HG03571 (cell line): ENCODE data around the gene RPS10.

Source experiments
- ATAC-seq: cut with Tn5 transposase; IDR thresholded peaks from one replicate; pipeline ENCODE4 v1.9.1; 2021; ENCODE audit not compliant: unreplicated experiment

Gene RPS10

DNA sequence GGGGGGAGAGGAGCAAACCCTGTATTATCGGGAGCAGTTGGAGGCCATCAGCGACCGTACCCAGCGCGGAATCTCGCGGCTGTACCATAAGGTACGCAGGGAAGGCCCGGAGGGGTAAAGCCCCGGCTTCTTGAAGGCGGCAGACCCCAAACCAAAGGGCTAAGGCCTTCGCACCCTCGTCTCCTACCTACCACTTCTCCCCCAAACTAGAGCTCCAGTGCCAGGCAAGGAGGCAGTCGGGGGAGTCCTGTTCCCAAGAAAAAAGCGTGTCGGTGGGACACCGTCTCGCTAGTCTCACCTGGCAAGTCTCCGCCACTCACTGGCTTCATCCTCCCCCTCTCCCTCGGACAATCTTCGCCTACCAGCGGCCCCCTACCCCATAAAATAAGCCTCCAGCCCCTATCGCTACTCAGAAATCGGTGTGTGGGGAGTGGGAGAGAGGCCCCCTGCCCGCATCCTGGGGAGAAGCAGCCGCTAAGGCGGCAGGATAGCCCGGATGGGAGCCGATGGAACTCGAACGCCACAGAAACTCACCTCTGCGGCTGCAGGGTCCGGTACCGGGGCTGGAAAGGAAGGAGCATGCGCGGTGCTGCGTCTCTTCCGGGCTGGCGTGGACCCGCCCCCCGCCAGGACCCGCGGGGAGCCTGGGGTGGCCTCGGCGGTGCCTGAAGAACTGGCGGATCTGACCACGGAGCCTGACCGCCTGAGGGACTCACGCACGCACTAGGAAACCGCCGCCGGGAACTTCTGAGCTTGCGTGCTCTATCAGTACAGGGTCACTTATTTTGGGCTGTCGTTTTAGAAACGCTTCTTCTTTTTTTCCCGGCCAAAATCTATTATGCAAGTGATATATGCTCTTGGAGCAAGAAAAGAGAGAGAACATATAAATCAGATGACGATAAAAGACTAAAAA, at the start of gene RPS10:
Gene RPS10, minus strand, starts transcription at position 572 of the 913 bp plus-strand sequence. CDS start 848 bp downstream, outside the sequence.
- peak; percentile 82 for ATAC-seq

- ATAC-seq, result no peak
Observed at GRCh38 chr6:34475238-34475682, 49.4 kb upstream of the RPS10 start.

DNA sequence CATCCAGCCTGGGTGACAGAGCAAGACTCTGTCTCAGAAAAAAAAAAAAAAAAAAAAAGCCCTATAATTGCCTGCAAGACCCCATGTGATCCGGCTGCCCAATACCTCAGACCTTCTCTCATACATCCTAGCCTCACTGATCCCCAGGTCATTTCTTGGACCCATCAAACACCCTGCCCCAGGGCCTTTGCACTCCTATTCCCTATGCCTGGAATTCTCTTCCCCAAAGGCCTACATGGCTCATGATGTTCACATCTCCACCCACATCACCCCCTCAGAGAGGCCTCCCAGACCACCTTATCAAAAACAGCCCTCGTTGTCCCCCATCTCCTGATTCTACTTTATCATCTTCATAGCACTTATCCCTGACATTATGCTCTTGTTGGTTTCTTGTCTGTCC, 48.9 kb upstream of the RPS10 start:
- no peak for ATAC-seq

GRCh38 chr6:34473967-34474366, 48.1 kb upstream of the RPS10 start:
- ATAC-seq, result no peak

DNA sequence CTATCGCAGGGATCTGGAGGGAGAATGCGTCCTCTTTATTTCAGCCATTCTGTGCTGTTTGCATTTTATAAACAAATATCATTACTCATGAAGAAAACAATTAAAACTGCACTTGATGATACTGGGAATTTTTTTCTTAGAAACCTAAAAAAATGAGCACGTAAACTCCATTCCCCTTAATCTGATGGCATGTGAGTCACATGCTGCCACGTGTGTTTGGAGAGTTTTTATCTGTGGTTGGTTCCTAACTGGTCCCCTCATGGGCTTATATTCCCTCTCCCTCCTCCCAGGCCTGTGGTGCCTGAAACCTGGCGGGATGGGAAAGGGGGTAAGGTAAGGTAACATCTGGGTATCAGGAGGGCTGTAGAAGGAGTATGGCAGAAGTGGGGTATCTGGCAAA, 46.6 kb upstream of the RPS10 start:
- no peak for ATAC-seq

GRCh38 chr6:34469499-34469898, 43.6 kb upstream of the RPS10 start:
- ATAC-seq, result no peak

- ATAC-seq, result no peak
Observed at GRCh38 chr6:34468378-34468892, 42.6 kb upstream of the RPS10 start.

- ATAC-seq, result no peak
Observed at GRCh38 chr6:34466242-34467185, 40.6 kb upstream of the RPS10 start.

GRCh38 chr6:34465531-34466241, 39.8 kb upstream of the RPS10 start, which contains the start of gene PACSIN1:
Gene PACSIN1 (plus strand): TSS chr6:34466076. CDS start chr6:34526306, 60,230 bp downstream.
- ATAC-seq, result no peak

DNA sequence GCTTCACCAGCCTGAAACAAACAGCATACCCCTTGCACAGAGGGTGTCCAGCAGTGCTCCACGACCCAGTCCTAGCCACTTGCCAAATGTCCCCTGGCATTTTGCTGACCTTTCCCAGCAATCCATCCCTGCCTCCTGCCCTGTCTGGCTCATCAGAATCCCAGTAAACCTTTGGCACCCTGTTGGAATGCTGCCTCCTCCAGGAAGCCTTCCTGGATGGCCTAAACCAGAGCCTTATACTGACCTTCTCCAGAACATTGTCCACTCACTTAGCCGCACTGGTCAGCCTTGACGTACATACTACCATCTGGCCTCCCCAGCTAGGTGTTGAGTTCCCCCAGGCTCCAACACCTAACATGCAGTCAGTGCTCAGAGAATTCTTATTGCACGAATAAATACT, 38.0 kb upstream of the RPS10 start:
- ATAC-seq, result no peak

DNA sequence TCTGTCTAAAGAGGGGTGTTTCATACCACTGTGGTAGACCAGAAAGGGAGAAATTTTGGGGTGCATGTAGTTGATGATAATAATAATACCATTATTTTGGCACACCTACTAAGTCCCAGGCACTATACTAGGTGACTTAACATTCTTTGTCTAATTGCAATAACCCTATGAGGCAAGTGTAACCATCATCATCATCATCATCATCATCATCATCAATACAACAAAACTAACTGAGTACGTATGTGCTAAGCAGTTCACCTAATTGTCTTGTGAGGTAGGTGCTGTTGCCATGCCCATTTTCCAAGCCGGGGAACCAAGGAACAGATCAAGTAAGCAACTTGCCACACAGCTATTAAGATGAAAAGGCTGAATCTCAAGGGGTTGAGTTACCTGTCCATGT, 37.4 kb upstream of the RPS10 start:
- ATAC-seq, result no peak

DNA sequence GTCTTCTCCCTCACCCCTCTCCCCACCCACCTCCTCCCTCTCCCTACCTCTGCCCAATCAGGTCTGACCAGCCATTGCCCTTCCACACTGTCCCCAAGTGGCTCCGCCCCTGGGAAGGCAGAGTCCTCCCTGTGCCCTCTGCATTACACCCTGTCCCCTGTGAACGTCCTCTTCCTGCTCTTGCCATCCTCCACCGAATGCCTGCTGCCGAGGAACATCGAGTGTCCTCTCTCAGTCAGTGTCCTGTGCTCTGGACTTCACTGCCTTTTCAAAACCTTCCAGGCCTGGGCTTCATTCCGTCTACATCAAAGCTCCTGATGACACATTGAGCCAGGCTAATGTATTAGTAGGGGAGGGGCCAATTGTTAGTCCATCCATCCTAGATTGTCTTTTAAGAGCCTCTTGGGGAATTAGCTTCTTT, 36.7 kb upstream of the RPS10 start:
- ATAC-seq, result no peak

DNA sequence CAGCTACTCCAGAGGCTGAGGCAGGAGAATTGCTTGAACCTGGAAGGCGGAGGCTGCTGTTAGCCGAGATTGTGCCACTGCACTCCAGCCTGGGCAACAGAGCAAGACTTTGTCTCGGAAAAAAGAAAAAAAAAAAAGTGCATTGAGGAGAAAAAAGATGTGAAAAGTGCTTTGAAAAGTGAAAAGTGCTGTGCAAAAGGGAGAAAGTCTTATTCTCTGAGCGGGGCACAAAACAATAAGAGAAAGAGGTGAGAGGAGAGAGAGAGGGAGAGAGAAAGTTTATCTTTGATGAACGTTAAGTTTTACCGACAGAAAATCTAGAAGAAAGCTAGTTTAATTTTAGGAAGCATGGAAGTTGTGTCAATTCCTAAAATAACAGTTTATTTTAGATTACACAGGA, 36.1 kb upstream of the RPS10 start:
- ATAC-seq, result no peak

GRCh38 chr6:34460796-34461507, 35.1 kb upstream of the RPS10 start:
- ATAC-seq, result no peak

GRCh38 chr6:34459899-34460593, 34.2 kb upstream of the RPS10 start:
- ATAC-seq, result no peak

DNA sequence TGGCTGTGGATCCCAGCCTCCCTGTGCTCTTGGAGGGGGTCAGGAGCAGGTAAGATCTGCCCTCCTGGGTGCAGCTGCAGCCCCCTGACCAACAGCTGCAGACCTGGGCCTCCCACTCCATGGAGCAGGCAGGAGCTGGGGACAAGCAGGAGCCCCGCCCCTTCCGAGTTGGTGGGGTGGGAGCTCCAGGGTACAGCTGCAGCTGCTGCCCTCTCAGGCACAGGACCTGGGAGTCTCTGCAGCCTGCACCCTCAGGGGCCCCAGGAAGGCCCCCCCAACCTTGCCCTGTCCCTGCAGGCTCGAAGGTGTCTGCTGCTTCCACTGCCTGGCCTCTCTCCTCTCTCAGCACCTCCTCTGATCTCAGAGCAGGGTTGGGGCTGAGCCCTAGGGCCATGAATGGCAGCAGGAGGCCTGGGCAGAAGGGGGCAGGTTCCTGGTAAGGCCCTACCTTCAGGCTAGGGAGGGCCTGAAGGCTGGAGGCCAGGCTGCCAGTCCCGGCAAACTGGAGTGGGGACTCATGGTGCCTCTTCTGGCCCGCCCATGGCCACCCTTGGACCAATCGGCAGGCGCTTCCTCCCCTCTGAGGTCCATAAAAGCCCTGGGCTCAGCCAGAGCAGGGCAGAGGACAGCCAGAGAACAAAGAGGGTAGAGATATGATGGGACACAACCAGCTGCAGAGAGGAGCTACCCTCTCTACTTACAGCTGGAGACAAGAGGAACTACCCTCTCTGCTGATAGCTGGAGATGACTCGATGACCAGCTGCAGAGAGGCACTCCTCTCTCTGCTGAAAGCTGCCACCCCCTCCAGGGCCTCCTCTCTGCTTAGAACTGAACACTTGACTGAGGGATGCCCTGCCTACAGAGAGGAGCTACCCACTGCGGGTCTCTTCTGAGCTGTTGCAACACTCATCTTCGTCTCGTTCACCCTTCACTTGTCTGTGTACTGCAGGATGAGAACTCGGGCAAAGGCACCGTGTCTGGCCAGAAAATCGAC, 32.2 kb upstream of the RPS10 start:
- ATAC-seq, result no peak

GRCh38 chr6:34457382-34457741, 31.5 kb upstream of the RPS10 start:
- ATAC-seq, result no peak

- no peak for ATAC-seq
Observed at GRCh38 chr6:34455831-34456230, 30.0 kb upstream of the RPS10 start.
